ENCODE data around the gene YPEL3. TPM values are rescaled to one million over a fixed set of nuclear protein-coding genes. Genes with fewer than 3 reads are reported as not detected.

YPEL3 gene
- polyA plus RNA-seq, 2 of the 4 experiments (the other 2 are of a cell fraction): 4.5 to 8.1 TPM

DNA sequence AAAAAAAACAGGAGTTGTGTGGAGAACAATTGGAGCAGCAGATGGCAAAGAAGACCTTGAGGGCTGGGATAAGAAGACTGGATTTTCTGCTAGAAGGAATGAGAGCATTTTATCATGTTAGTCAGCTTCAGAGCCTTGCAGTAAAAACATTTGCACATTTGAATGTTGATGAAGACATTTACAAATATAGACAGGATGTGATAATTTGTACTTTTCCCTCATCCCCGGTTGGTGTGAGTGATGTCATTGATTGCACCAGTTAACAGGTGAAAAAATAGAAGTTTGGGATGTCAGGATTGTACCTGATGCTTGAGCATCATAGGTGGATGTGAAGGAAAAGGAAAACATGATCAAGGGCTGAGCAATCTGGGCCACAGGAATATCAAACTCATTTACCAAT lies 49.6 kb upstream of the YPEL3 start:
- POLR2A ChIA-PET: no interaction called here
- FAIRE-seq: no peak

DNA sequence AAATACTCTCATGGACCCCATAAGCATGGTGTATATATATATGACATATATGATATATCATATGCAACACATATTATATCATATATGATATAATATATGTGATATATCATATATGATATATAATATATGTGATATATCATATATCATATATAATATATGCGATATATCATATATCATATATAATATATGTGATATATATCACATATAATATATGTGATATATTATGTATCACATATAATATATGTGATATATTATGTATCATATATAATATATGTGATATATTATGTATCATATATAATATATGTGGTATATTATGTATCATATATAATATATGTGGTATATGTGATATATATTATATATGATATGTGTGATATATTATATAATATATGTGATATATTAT lies 48.9 kb upstream of the YPEL3 start:
- Histone ChIP-seq H3K27ac (no peak overlapping the region), H3K9me3 (peaks cover 18% of the 10 kb centered on the region), H3K4me3 (no peak overlapping the region), H3K4me2 (no peak overlapping the region), H3K4me1 (peaks cover under 1% of the 10 kb centered on the region; the same call in 1 of the 3 replicates)
- FAIRE-seq: no peak
- TF ChIP-seq PHF8 (IDR thresholded peaks at IDR 0.05; ENCODE audit: borderline replicate concordance, low read depth) (no peak), CTCF (IDR thresholded peaks at IDR 0.05) (no peak), EHMT2 (IDR thresholded peaks at IDR 0.05; ENCODE audit: low read depth) (no peak), BCL3 (IDR thresholded peaks at IDR 0.05) (no peak), HEYL (CRISPR knock-in tag; IDR thresholded peaks at IDR 0.05) (no peak), JUNB (IDR thresholded peaks at IDR 0.05) (no peak), POLR2AphosphoS2 (conservative IDR thresholded peaks at IDR 0.05; ENCODE audit: low read length) (no peak), RARB (CRISPR knock-in tag; IDR thresholded peaks at IDR 0.05) (no peak), REST (IDR thresholded peaks at IDR 0.05) (no peak), FOSL2 (IDR thresholded peaks at IDR 0.05) (no peak), FOSL2 (CRISPR knock-in tag; IDR thresholded peaks at IDR 0.05) (no peak), MAZ (IDR thresholded peaks at IDR 0.05; ENCODE audit: borderline replicate concordance, low read depth, low read length) (no peak), RNF2 (IDR thresholded peaks at IDR 0.05; ENCODE audit: borderline replicate concordance, low read depth) (no peak), FOSB (CRISPR knock-in tag; IDR thresholded peaks at IDR 0.05) (no peak), HOXB5 (CRISPR knock-in tag; IDR thresholded peaks at IDR 0.05) (no peak)
- TF ChIP-seq, protein P1, sequence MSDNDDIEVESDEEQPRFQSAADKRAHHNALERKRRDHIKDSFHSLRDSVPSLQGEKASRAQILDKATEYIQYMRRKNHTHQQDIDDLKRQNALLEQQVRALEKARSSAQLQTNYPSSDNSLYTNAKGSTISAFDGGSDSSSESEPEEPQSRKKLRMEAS (IDR thresholded peaks at IDR 0.05): no peak
- TF ChIP-seq, protein P2, sequence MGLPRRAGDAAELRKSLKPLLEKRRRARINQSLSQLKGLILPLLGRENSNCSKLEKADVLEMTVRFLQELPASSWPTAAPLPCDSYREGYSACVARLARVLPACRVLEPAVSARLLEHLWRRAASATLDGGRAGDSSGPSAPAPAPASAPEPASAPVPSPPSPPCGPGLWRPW (IDR thresholded peaks at IDR 0.05): no peak
- no peak for DNase-seq (ENCODE audit: low read depth in 1 of 2, low spot score in 1 of 2)
- CTCF ChIA-PET: interaction anchor here (1.8 kb wide), 1 partner anchor 52 kb away, joined by 7 read pairs; the partner anchor contains the start of gene TBX6
- ATAC-seq: no peak
- POLR2A ChIA-PET: no interaction called here
- 57% methylated on average over 1 of the region's 1 CpG for WGBS (ENCODE audit: missing lambda C conversion rate)

More for the DNA sequence above, 49.6 kb upstream of the YPEL3 start:
- Histone ChIP-seq H3K27ac (no peak overlapping the region), H3K4me1 (no peaks in the 10 kb centered on the region), H3K4me2 (no peak overlapping the region), H3K9me3 (peaks cover 23% of the 10 kb centered on the region), H3K4me3 (no peak overlapping the region)
- CTCF ChIA-PET: interaction anchor here (1.8 kb wide), 1 partner anchor 53 kb away, joined by 7 read pairs; the partner anchor contains the start of gene TBX6
- WGBS (ENCODE audit: missing lambda C conversion rate): 17% methylated on average over 1 of the region's 1 CpG
- ATAC-seq (no peak), DNase-seq (ENCODE audit: low read depth in 1 of 2, low spot score in 1 of 2) (no peak)
- TF ChIP-seq REST (IDR thresholded peaks at IDR 0.05): no peak

Data from A549 (cell line).